ENCODE results near the gene CCDC3.

The CCDC3 gene

GRCh38 chr10:12846718-12847117 is 154.8 kb downstream of the CCDC3 start:
- no peak for DNase-seq (ENCODE audit: low read depth in 1 of 2, low spot score in 1 of 2)
- Histone ChIP-seq H3K27me3 (ENCODE audit: insufficient read depth, poor library complexity, severe bottlenecking) (no peaks in the 10 kb centered on the region), H3K27ac (replicated peaks) (no peak overlapping the region), H3K4me3 (replicated peaks; ENCODE audit: insufficient read depth, low read length) (no peak overlapping the region)
- no peak for TF ChIP-seq GABPA (IDR thresholded peaks at IDR 0.05; ENCODE audit: low read depth)
- TF ChIP-seq SPI1 (IDR thresholded peaks at IDR 0.05; ENCODE audit: borderline replicate concordance, low read depth): no peak
- TF ChIP-seq, protein P1, sequence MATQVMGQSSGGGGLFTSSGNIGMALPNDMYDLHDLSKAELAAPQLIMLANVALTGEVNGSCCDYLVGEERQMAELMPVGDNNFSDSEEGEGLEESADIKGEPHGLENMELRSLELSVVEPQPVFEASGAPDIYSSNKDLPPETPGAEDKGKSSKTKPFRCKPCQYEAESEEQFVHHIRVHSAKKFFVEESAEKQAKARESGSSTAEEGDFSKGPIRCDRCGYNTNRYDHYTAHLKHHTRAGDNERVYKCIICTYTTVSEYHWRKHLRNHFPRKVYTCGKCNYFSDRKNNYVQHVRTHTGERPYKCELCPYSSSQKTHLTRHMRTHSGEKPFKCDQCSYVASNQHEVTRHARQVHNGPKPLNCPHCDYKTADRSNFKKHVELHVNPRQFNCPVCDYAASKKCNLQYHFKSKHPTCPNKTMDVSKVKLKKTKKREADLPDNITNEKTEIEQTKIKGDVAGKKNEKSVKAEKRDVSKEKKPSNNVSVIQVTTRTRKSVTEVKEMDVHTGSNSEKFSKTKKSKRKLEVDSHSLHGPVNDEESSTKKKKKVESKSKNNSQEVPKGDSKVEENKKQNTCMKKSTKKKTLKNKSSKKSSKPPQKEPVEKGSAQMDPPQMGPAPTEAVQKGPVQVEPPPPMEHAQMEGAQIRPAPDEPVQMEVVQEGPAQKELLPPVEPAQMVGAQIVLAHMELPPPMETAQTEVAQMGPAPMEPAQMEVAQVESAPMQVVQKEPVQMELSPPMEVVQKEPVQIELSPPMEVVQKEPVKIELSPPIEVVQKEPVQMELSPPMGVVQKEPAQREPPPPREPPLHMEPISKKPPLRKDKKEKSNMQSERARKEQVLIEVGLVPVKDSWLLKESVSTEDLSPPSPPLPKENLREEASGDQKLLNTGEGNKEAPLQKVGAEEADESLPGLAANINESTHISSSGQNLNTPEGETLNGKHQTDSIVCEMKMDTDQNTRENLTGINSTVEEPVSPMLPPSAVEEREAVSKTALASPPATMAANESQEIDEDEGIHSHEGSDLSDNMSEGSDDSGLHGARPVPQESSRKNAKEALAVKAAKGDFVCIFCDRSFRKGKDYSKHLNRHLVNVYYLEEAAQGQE (IDR thresholded peaks at IDR 0.05; ENCODE audit: insufficient replicate concordance, low read depth): no peak
- no peak for TF ChIP-seq POLR2AphosphoS5 (IDR thresholded peaks at IDR 0.05; ENCODE audit: low read depth)
- TF ChIP-seq, protein P2, sequence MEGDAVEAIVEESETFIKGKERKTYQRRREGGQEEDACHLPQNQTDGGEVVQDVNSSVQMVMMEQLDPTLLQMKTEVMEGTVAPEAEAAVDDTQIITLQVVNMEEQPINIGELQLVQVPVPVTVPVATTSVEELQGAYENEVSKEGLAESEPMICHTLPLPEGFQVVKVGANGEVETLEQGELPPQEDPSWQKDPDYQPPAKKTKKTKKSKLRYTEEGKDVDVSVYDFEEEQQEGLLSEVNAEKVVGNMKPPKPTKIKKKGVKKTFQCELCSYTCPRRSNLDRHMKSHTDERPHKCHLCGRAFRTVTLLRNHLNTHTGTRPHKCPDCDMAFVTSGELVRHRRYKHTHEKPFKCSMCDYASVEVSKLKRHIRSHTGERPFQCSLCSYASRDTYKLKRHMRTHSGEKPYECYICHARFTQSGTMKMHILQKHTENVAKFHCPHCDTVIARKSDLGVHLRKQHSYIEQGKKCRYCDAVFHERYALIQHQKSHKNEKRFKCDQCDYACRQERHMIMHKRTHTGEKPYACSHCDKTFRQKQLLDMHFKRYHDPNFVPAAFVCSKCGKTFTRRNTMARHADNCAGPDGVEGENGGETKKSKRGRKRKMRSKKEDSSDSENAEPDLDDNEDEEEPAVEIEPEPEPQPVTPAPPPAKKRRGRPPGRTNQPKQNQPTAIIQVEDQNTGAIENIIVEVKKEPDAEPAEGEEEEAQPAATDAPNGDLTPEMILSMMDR (IDR thresholded peaks at IDR 0.05; ENCODE audit: insufficient read depth, low read length): no peak

All from HL-60 (cell line).